ENCODE measurements around the gene MKNK2. TPM values are rescaled to one million over a fixed set of nuclear protein-coding genes. Genes with fewer than 3 reads are reported as not detected.

MKNK2 gene
- polyA plus RNA-seq, 1 donor (not counting 4 experiments of a cell fraction or from before 2014, with no cell fraction given), result 88.3 TPM

GRCh38 chr19:2013683-2013961 is 37.4 kb downstream of the MKNK2 start:
- dilution Hi-C loops (cut with MboI; ENCODE audit: extremely low pct_ligation_motif_present, low sequenced_read_pairs), result no loop called here
- H3K27ac ChIP-seq (ENCODE audit: control insufficient read depth, insufficient read depth, low read length), result no peak overlapping the region
- no peaks in the 10 kb centered on the region for H3K27me3 ChIP-seq (ENCODE audit: control insufficient read depth, extremely low read depth, insufficient read depth, low read length)
- H3K9me1 ChIP-seq (ENCODE audit: control insufficient read depth, extremely low read depth, insufficient read depth, low read length), result no peaks in the 10 kb centered on the region
- no peak overlapping the region for H3K9ac ChIP-seq (ENCODE audit: control insufficient read depth, extremely low read depth, insufficient read depth, low read length)
- H2AFZ ChIP-seq (ENCODE audit: control insufficient read depth, low read length), result no peak overlapping the region
- H3K4me3 ChIP-seq (ENCODE audit: control insufficient read depth in 2 of 3, extremely low read depth in 1 of 3, insufficient read depth in 2 of 3, low read depth in 1 of 3, low read length in 3 of 3), result no peak overlapping the region
- FAIRE-seq, result no peak
- no peaks in the 10 kb centered on the region for H3K9me3 ChIP-seq (ENCODE audit: control insufficient read depth, low read depth, low read length)
- peaks cover 26% of the 10 kb centered on the region for H3K79me2 ChIP-seq (ENCODE audit: control insufficient read depth, insufficient read depth, low read length)
- no peak for TF ChIP-seq EZH2 (IDR thresholded peaks at IDR 0.05; ENCODE audit: low read length)
- H4K20me1 ChIP-seq (ENCODE audit: control insufficient read depth, extremely low read depth, insufficient read depth, low read length), result no peaks in the 10 kb centered on the region
- H3K4me2 ChIP-seq (ENCODE audit: control insufficient read depth, extremely low read depth, insufficient read depth, low read depth, low read length), result no peak overlapping the region
- no peak for DNase-seq (ENCODE audit: low read depth, low spot score)
- H3K4me1 ChIP-seq (ENCODE audit: control insufficient read depth, extremely low read depth, insufficient read depth, low read length), result peaks cover 5% of the 10 kb centered on the region
- H3K36me3 ChIP-seq (ENCODE audit: control insufficient read depth in 2 of 2, extremely low read depth in 1 of 2, insufficient read depth in 2 of 2, low read length in 2 of 2), result no peaks in the 10 kb centered on the region

- H3K9ac ChIP-seq (ENCODE audit: control insufficient read depth, extremely low read depth, insufficient read depth, low read length), result no peak overlapping the region
- dilution Hi-C loops (cut with MboI; ENCODE audit: extremely low pct_ligation_motif_present, low sequenced_read_pairs), result no loop called here
- no peak overlapping the region for H3K4me3 ChIP-seq (ENCODE audit: control insufficient read depth in 2 of 3, extremely low read depth in 1 of 3, insufficient read depth in 2 of 3, low read depth in 1 of 3, low read length in 3 of 3)
- no peak for FAIRE-seq
- H3K4me2 ChIP-seq (ENCODE audit: control insufficient read depth, extremely low read depth, insufficient read depth, low read depth, low read length), result no peak overlapping the region
- no peaks in the 10 kb centered on the region for H3K36me3 ChIP-seq (ENCODE audit: control insufficient read depth in 2 of 2, extremely low read depth in 1 of 2, insufficient read depth in 2 of 2, low read length in 2 of 2)
- H3K9me3 ChIP-seq (ENCODE audit: control insufficient read depth, low read depth, low read length), result no peaks in the 10 kb centered on the region
- peaks cover 26% of the 10 kb centered on the region for H3K79me2 ChIP-seq (ENCODE audit: control insufficient read depth, insufficient read depth, low read length)
- TF ChIP-seq EZH2 (IDR thresholded peaks at IDR 0.05; ENCODE audit: low read length) (no peak), CTCF (optimal IDR thresholded peaks at IDR 0.05 in 1 of 3, IDR thresholded peaks at IDR 0.05 in 1 of 3, conservative IDR thresholded peaks at IDR 0.05 in 1 of 3; ENCODE audit: extremely low read depth in 1 of 3, insufficient read depth in 2 of 3, low read length in 3 of 3) (no peak)
- H3K27ac ChIP-seq (ENCODE audit: control insufficient read depth, insufficient read depth, low read length), result no peak overlapping the region
- DNase-seq (ENCODE audit: low read depth, low spot score), result no peak
- no peaks in the 10 kb centered on the region for H3K27me3 ChIP-seq (ENCODE audit: control insufficient read depth, extremely low read depth, insufficient read depth, low read length)
- H3K4me1 ChIP-seq (ENCODE audit: control insufficient read depth, extremely low read depth, insufficient read depth, low read length), result peaks cover 5% of the 10 kb centered on the region
- H2AFZ ChIP-seq (ENCODE audit: control insufficient read depth, low read length), result no peak overlapping the region
- H4K20me1 ChIP-seq (ENCODE audit: control insufficient read depth, extremely low read depth, insufficient read depth, low read length), result no peaks in the 10 kb centered on the region
- H3K9me1 ChIP-seq (ENCODE audit: control insufficient read depth, extremely low read depth, insufficient read depth, low read length), result no peaks in the 10 kb centered on the region
These were observed 37.9 kb downstream of the MKNK2 start for GRCh38 chr19:2012941-2013682.

- DNase-seq (ENCODE audit: low read depth, low spot score) (no peak), FAIRE-seq (no peak)
- H3K27me3 ChIP-seq (ENCODE audit: control insufficient read depth, extremely low read depth, insufficient read depth, low read length), result no peaks in the 10 kb centered on the region
- H3K27ac ChIP-seq (ENCODE audit: control insufficient read depth, insufficient read depth, low read length), result no peak overlapping the region
- dilution Hi-C loops (cut with MboI; ENCODE audit: extremely low pct_ligation_motif_present, low sequenced_read_pairs), result no loop called here
- peaks cover 2% of the 10 kb centered on the region for H3K4me1 ChIP-seq (ENCODE audit: control insufficient read depth, extremely low read depth, insufficient read depth, low read length)
- no peaks in the 10 kb centered on the region for H3K9me1 ChIP-seq (ENCODE audit: control insufficient read depth, extremely low read depth, insufficient read depth, low read length)
- H3K4me3 ChIP-seq (ENCODE audit: control insufficient read depth in 2 of 3, extremely low read depth in 1 of 3, insufficient read depth in 2 of 3, low read depth in 1 of 3, low read length in 3 of 3), result no peak overlapping the region
- H2AFZ ChIP-seq (ENCODE audit: control insufficient read depth, low read length), result no peak overlapping the region
- H3K36me3 ChIP-seq (ENCODE audit: control insufficient read depth in 2 of 2, extremely low read depth in 1 of 2, insufficient read depth in 2 of 2, low read length in 2 of 2), result no peaks in the 10 kb centered on the region
- H3K79me2 ChIP-seq (ENCODE audit: control insufficient read depth, insufficient read depth, low read length), result peaks cover 26% of the 10 kb centered on the region
- no peak overlapping the region for H3K9ac ChIP-seq (ENCODE audit: control insufficient read depth, extremely low read depth, insufficient read depth, low read length)
- no peaks in the 10 kb centered on the region for H3K9me3 ChIP-seq (ENCODE audit: control insufficient read depth, low read depth, low read length)
- H4K20me1 ChIP-seq (ENCODE audit: control insufficient read depth, extremely low read depth, insufficient read depth, low read length), result no peaks in the 10 kb centered on the region
- H3K4me2 ChIP-seq (ENCODE audit: control insufficient read depth, extremely low read depth, insufficient read depth, low read depth, low read length), result no peak overlapping the region
- TF ChIP-seq EZH2 (IDR thresholded peaks at IDR 0.05; ENCODE audit: low read length) (no peak), CTCF (optimal IDR thresholded peaks at IDR 0.05 in 1 of 3, IDR thresholded peaks at IDR 0.05 in 1 of 3, conservative IDR thresholded peaks at IDR 0.05 in 1 of 3; ENCODE audit: extremely low read depth in 1 of 3, insufficient read depth in 2 of 3, low read length in 3 of 3) (no peak)
These were observed 39.9 kb downstream of the MKNK2 start for GRCh38 chr19:2011169-2011568.
